GM18519 (cell line): Measurements from ENCODE around the gene PARVG.

Experiments
- ATAC-seq: cut with Tn5 transposase; IDR thresholded peaks from one replicate; pipeline ENCODE4 v1.9.1; 2021; ENCODE audit warnings: mild to moderate bottlenecking, moderate library complexity; ENCODE audit not compliant: unreplicated experiment, low FRiP score

The PARVG gene

DNA sequence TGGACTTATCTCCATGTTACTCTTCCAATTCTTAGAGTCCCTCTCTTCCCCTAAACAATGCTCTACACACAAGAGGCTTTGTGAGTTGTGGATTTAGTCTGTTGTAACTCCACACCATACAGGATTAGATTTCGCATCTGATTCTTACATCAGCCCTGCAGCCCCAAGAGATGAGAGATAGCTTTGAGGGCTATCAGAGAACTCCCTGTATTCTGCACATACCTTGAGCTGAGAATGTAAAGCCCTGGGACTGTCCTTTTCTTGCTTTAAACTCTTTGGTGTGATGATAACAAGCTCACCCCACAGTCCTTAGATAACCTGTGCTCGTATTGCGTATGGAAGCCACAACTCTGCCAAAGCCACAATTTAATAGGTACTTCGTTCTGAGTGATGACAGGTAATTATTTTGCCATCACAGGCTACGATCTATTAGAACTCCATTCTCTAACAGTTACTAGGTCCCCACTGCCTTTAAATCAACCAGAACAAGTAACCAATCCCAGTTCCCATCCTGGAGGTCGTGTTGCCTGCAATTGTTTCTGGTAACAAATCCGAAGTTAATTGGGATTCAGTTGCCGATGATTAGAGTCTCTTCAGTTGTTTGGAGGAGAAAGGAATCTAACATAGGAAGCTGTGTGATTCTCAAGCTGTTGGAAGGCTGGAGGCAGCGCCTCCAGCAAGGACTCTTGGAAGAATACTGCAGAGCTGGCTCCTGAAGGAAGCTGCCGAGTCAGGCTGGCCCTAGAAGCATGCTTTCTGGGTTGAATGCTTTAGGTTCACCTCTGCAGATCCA lies 1.3 kb upstream of the PARVG start:
- ATAC-seq = no peak

- no peak for ATAC-seq
Measured at GRCh38 chr22:44179989-44180705, 578 bp upstream of the PARVG start.

DNA sequence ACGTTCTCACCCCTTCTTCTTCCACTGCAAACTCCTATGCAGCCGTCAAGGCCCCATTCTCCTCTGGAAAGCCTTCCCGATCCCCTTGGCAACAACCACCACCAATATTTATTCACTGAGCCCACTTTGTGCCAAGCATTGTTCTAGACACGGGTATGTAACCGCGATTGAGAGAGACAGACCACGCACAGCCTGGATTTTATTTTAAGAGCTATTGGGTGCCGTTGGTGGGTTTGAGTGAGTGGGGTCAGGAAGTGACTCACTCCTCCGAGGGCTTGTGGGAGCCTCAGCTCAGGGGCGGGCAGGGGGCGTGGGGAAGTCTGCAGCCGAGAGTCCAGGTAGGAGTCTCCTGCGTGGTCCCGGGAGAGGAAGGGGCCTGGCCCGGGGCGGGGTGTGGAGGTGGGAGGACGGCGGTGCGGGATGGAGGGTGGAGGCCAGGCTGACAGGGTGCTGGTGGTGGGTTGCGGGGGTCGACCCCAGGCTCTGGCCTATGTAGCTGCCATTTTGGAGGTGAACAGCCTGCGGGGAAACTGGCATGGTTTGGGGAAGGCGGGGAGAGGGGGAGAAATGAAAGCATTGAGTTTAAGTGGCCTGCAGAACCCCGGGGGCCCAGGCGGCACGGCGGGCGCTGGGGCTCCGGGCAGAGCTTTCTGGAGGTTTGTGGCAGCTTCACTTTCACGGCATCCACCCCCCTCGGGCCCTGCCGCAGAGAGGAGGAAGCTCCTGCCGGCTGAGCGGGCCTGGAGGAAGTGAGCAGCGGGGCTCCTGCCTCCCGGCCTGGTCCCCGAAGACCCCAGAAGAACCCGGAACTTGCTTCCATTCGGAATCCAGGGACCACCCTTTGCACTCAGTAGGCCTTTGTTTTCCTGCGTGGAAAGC lies 547 bp downstream of the PARVG start:
- ATAC-seq = no peak

GRCh38 chr22:44181912-44182587 lies 1.3 kb downstream of the PARVG start:
- no peak for ATAC-seq

DNA sequence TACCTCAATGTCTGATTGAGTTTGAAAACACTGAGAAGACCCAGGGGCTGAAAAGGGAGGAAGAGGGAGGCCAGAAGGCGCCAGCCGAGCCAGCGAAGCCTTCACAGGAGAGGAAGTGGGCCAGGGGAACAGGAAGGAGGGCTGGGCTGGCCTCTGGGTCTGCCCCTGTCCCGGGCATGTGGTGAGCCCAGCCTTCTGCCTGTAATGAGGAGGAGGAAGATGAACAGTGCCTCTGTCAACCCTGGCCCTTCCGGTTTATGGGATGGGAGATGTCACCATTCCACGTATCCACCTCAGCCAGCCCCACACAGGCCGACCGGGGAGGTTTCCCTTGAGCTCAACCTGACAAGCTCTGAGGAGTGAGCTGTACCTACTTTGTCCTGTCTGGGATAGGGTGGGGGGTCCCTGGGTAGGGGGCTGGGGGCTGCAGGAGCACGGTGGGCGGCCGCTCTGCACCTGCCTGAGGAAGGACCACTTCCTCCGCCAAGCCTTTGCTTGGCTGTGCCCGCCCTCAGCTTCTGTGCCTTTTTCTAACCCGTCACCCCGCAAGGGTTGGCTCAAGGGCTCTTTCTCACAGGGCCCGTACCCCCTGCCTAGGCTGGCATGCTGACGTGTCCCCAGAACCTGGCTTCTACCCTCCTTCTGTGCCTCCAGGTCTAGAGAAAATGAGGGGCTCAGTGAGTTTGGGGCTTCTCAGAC lies 2.0 kb downstream of the PARVG start:
- ATAC-seq = no peak

DNA sequence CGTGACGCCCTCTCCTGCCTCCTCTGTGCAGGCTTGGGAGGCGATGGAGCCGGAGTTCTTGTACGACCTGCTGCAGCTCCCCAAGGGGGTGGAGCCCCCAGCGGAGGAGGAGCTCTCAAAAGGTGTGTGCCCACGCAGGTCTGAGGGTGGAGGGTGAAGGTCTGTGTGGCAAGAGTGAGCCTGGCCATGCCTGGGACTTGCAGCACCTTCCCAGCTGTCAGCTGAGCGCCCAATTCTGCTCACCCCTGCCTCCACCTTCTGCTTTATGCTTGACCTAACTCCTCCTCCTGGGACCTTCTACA lies 2.5 kb downstream of the PARVG start:
- no peak for ATAC-seq

GRCh38 chr22:44184006-44184405 lies 3.3 kb downstream of the PARVG start:
- ATAC-seq = no peak

DNA sequence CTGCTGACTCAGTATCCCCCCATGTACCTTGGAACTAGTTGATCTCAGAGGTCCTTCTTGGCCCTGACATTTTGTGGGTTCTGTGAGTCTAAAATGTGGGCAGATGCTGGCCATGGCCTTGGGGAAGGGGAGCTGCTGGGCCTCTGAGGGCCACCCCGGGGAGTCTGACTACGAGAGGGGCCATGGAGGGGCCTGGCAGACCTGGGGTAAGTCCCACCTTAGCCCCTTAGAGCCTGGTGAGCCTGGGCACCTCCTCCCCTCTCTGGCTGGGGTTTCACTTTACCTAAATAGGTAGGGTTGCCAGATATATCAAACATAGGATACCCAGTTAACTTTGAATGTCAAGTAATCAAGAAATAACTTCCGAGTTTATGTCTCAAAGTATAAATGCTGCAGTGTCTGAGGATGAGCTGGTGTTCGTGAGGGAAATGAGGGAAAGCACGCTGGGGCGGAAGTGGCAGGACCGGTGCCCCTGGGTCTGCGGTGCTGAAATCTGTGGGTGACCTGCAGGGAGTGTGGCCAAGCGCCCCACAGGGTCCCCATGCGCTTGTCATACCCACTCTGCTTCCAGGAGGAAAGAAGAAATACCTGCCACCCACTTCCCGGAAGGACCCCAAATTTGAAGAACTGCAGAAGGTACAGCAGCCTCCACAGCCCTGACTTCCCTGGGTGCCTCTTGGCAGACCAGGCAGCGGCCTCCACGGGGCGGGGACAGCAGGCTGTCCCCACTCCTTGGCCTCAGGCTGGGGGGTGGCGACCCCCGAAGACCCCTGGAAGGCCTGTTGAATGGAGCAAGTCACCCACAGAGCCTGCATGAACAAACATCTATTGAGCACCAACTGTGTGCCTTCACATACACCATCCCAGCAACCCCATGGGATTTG lies 4.8 kb downstream of the PARVG start:
- no peak for ATAC-seq

GRCh38 chr22:44186121-44186510 lies 5.4 kb downstream of the PARVG start:
- no peak for ATAC-seq

DNA sequence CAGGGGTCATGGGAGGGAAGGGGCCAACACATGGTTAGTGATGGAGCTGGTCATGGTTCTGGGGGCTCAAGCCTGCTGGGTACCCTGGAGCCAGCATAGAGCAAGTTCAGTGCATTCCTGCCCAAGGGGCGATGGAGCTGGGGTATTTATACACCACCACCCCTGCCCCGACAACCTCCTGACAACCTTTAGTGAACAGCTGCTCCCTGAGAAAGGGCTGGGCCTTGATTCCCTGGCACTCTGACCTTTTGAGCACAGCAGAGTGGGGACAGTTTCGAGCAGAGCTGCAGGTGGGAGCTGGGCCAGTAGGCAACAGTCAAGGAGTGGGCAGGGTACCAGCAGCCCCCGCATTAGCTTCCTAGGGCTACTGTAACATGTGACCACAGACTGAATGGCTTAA lies 6.0 kb downstream of the PARVG start:
- ATAC-seq = no peak

- ATAC-seq = no peak
Measured at GRCh38 chr22:44187652-44188230, 7.0 kb downstream of the PARVG start.

DNA sequence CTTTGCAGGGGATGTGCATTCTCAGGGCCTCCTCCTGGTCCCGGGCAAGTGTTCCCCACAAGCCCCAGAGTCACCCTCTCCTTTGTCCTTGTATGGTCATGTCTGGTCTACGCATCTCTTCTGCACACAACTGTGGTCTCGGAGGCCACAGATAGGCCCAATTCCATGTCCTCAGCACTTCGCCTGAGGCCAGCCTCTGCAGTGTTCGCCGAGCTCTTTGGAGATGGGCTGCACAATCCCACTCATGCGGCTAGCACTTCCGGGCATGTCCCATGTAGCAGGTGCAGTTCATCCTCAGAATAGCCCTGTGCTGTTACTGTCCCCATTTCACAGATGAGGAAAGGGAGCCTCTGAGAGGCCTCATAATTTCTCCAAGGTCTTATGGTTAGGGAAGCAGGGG lies 7.6 kb downstream of the PARVG start:
- ATAC-seq = no peak

DNA sequence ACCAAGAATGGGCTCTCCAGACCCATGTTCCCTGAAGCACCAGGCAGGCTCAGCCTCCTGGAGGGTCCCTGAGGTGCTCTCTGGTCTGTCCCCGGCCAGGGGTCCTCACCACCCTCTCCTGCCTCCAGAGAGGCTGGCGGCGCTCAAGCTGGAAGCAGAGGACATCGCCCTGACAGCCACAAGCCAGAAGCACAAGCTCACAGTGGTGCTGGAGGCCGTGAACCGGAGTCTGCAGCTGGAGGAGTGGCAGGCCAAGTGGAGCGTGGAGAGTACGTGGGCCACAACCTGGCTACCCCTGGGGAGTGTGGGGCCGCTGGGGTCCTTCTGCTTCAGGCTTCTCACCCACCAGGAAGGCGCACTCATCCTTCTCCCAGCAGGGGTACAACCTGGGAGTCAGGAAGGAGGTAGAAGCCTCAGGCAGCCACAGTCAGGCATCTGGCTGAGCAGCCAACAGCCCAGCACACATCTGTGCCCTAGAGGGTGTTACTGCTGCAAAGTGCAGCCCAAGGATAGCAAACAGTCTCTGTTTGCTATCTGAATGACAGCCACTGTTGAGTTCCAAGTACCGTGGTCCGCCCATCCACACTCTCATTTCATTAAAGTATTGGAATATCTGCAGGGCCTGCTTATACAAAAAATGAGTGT lies 8.4 kb downstream of the PARVG start:
- ATAC-seq = no peak

- no peak for ATAC-seq
Measured at GRCh38 chr22:44190381-44190976, 9.8 kb downstream of the PARVG start.

DNA sequence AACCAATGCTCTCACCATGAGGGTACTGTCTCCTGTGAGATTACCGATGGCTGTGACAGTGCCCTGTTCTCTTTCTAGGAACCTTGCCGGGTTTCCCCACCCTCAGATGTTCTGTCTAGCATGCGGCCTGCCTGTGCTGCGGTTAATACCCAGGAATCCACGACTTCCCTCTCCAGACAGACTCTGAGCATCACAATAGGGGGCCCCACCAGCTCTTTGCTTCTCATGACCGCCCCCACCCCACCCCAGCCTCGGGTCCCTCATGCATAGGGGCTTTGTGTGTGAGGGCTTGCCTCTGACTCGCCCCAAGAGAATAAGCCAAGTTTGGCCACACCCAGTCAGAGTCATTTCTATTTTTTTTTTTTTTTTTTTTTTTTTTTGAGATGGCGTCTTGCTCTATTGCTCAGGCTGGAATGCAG lies 10.3 kb downstream of the PARVG start:
- ATAC-seq = no peak

DNA sequence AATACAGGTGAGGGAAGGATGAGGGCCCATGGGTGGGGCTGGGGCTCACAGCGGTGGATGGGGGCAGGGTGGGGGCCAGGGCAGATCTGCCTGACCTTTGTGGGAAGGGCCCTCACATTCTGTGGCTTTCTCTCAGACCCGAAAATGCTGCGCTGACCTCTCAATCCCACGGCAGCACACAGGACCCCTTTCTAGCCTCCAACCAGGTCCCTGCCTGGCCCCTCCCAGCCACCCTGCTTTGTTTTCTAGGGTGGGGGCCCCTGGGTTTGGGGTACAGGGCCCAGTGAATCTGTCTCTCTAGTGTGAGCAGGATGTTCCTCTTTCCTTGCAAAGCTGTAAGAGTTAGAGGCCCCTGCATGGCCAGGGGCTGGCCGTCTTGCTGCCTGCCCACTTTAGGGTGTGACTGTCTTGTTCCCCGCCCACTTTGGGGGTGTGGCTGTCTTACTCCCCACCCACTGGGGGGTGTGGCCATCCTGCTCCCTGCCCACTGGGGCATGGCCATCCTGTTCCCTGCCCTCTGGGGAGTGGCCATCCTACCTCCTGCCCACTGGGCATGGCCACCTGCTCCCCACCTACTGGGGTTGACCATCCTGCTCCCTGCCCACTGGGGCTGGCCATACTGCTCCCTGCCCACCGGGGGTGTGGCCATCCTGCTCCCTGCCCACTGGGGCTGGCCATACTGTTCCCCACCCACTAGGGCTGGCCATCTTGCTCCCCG lies 11.5 kb downstream of the PARVG start:
- no peak for ATAC-seq

GRCh38 chr22:44192816-44193534 lies 12.2 kb downstream of the PARVG start:
- no peak for ATAC-seq
